Memory B cell (primary cell): Measurements from ENCODE around the gene KRTAP10-10.
"Not testable (repeated sequence)": the region's sequence is repeated elsewhere in the genome, so short reads cannot be mapped to it uniquely, and the experiment has no call there.

Experiments
- ATAC-seq: fragments of 150-1000 bp; cut with Tn5 transposase; 2 replicates; pipeline ENCODE4 v1.10.0; 2021; ENCODE audit warnings: low read depth, mild to moderate bottlenecking, moderate library complexity
- DNase-seq, 2 donors: peaks; one replicate each; pipeline ENCODE4 v3.0.0; 2022; ENCODE audit warnings: low spot score in 2 of 2
- H3K27ac Mint-ChIP-seq: one replicate; pipeline ENCODE4 v1.8.0; 2022; ENCODE audit warnings: mild to moderate bottlenecking, moderate library complexity, mixed read lengths
- H3K27me3 Mint-ChIP-seq: one replicate; pipeline ENCODE4 v1.8.0; 2022; ENCODE audit warnings: mixed read lengths
- H3K36me3 Mint-ChIP-seq: one replicate; pipeline ENCODE4 v1.8.0; 2022; ENCODE audit warnings: mild to moderate bottlenecking, mixed read lengths
- H3K4me1 Mint-ChIP-seq: one replicate; pipeline ENCODE4 v1.8.0; 2022; ENCODE audit warnings: mixed read lengths
- H3K4me3 Mint-ChIP-seq: one replicate; pipeline ENCODE4 v1.8.0; 2022; ENCODE audit warnings: mild to moderate bottlenecking, moderate library complexity, mixed read lengths
- H3K9me3 Mint-ChIP-seq: one replicate; pipeline ENCODE4 v1.8.0; 2022; ENCODE audit warnings: mixed read lengths

The KRTAP10-10 gene

GRCh38 chr21:44684483-44684882 is 47.3 kb downstream of the KRTAP10-10 start:
- no peak overlapping the region for H3K4me3 Mint-ChIP-seq
- DNase-seq: no peak
- no peaks in the 10 kb centered on the region for H3K4me1 Mint-ChIP-seq
- no peak for ATAC-seq
- H3K36me3 Mint-ChIP-seq: no peaks in the 10 kb centered on the region
- H3K9me3 Mint-ChIP-seq: no peaks in the 10 kb centered on the region
- no peak overlapping the region for H3K27ac Mint-ChIP-seq
- peaks cover 35% of the 10 kb centered on the region for H3K27me3 Mint-ChIP-seq

GRCh38 chr21:44685050-44685449 is 47.9 kb downstream of the KRTAP10-10 start:
- peaks cover 37% of the 10 kb centered on the region for H3K27me3 Mint-ChIP-seq
- DNase-seq, H3K36me3 Mint-ChIP-seq, H3K27ac Mint-ChIP-seq, ATAC-seq, H3K4me3 Mint-ChIP-seq, H3K4me1 Mint-ChIP-seq, H3K9me3 Mint-ChIP-seq: not testable (repeated sequence)

GRCh38 chr21:44686000-44686781 is 49.0 kb downstream of the KRTAP10-10 start:
- no peak for ATAC-seq
- Mint-ChIP-seq H3K4me1 (peaks cover 2% of the 10 kb centered on the region), H3K27ac (no peak overlapping the region), H3K4me3 (no peak overlapping the region), H3K27me3 (peaks cover 38% of the 10 kb centered on the region), H3K9me3 (peaks cover 2% of the 10 kb centered on the region), H3K36me3 (no peaks in the 10 kb centered on the region)
- DNase-seq: no peak

- H3K9me3 Mint-ChIP-seq: peaks cover 2% of the 10 kb centered on the region
- H3K27ac Mint-ChIP-seq: no peak overlapping the region
- H3K4me1 Mint-ChIP-seq: peaks cover 2% of the 10 kb centered on the region
- DNase-seq (no peak), ATAC-seq (no peak)
- H3K4me3 Mint-ChIP-seq: no peak overlapping the region
- no peaks in the 10 kb centered on the region for H3K36me3 Mint-ChIP-seq
- peaks cover 34% of the 10 kb centered on the region for H3K27me3 Mint-ChIP-seq
These were observed 49.8 kb downstream of the KRTAP10-10 start for GRCh38 chr21:44686843-44687561.

GRCh38 chr21:44687671-44688070 is 50.5 kb downstream of the KRTAP10-10 start:
- Mint-ChIP-seq H3K9me3 (peaks cover 2% of the 10 kb centered on the region), H3K27ac (no peak overlapping the region), H3K36me3 (no peaks in the 10 kb centered on the region), H3K27me3 (peaks cover 29% of the 10 kb centered on the region), H3K4me3 (no peak overlapping the region), H3K4me1 (peaks cover 2% of the 10 kb centered on the region)
- ATAC-seq (no peak), DNase-seq (no peak)
